ENCODE results near the gene SPATA16.
"Not testable (repeated sequence)": the region's sequence is repeated elsewhere in the genome, so short reads cannot be mapped to it uniquely, and the experiment has no call there.

Gene SPATA16

GRCh38 chr3:173027429-173027828 is 113.6 kb downstream of the SPATA16 start:
- no peak for TF ChIP-seq ZNF8 (CRISPR knock-in tag; IDR thresholded peaks at IDR 0.05)
- ATAC-seq: no peak

GRCh38 chr3:173025941-173026340 is 115.1 kb downstream of the SPATA16 start:
- TF ChIP-seq ZFP3 (CRISPR knock-in tag; IDR thresholded peaks at IDR 0.05) (no peak), ZNF70 (CRISPR knock-in tag; IDR thresholded peaks at IDR 0.05) (no peak), TOX (CRISPR knock-in tag; IDR thresholded peaks at IDR 0.05; ENCODE audit: borderline replicate concordance) (no peak)
- TF ChIP-seq, protein P1, sequence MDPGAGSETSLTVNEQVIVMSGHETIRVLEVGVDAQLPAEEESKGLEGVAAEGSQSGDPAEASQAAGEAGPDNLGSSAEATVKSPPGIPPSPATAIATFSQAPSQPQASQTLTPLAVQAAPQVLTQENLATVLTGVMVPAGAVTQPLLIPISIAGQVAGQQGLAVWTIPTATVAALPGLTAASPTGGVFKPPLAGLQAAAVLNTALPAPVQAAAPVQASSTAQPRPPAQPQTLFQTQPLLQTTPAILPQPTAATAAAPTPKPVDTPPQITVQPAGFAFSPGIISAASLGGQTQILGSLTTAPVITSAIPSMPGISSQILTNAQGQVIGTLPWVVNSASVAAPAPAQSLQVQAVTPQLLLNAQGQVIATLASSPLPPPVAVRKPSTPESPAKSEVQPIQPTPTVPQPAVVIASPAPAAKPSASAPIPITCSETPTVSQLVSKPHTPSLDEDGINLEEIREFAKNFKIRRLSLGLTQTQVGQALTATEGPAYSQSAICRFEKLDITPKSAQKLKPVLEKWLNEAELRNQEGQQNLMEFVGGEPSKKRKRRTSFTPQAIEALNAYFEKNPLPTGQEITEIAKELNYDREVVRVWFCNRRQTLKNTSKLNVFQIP (CRISPR knock-in tag; IDR thresholded peaks at IDR 0.05; ENCODE audit: borderline replicate concordance, low read depth): no peak
- no peak for ATAC-seq

- ATAC-seq: no peak
Observed at GRCh38 chr3:173021547-173022185, 119.4 kb downstream of the SPATA16 start.

GRCh38 chr3:173020128-173020527 is 120.9 kb downstream of the SPATA16 start:
- ATAC-seq: not testable (repeated sequence)

More at GRCh38 chr3:173021547-173022185, 119.4 kb downstream of the SPATA16 start:
- TF ChIP-seq PPARA (CRISPR knock-in tag; IDR thresholded peaks at IDR 0.05; ENCODE audit: borderline replicate concordance): no peak
- TF ChIP-seq ZNF8 (CRISPR knock-in tag; IDR thresholded peaks at IDR 0.05): no peak
- no peak for TF ChIP-seq TSHZ2 (CRISPR knock-in tag; IDR thresholded peaks at IDR 0.05)
- no peak for TF ChIP-seq ZNF70 (CRISPR knock-in tag; IDR thresholded peaks at IDR 0.05)
- no peak for TF ChIP-seq ARNTL (CRISPR knock-in tag; IDR thresholded peaks at IDR 0.05; ENCODE audit: borderline replicate concordance, low read depth)
- TF ChIP-seq ESRRG (CRISPR knock-in tag; IDR thresholded peaks at IDR 0.05): no peak
- no peak for TF ChIP-seq BACH2 (CRISPR knock-in tag; IDR thresholded peaks at IDR 0.05; ENCODE audit: borderline replicate concordance)
- no peak for TF ChIP-seq ZNF565 (CRISPR knock-in tag; conservative IDR thresholded peaks at IDR 0.05; ENCODE audit: low read depth)
- no peak for TF ChIP-seq ZC3H10 (CRISPR knock-in tag; IDR thresholded peaks at IDR 0.05)
- TF ChIP-seq PATZ1 (CRISPR knock-in tag; IDR thresholded peaks at IDR 0.05; ENCODE audit: borderline replicate concordance): no peak
- TF ChIP-seq, protein P1 (CRISPR knock-in tag; IDR thresholded peaks at IDR 0.05; ENCODE audit: borderline replicate concordance, low read depth): no peak
- no peak for TF ChIP-seq TOX (CRISPR knock-in tag; IDR thresholded peaks at IDR 0.05; ENCODE audit: borderline replicate concordance)
- no peak for TF ChIP-seq TCF4 (CRISPR knock-in tag; IDR thresholded peaks at IDR 0.05; ENCODE audit: borderline replicate concordance)
- TF ChIP-seq OSR1 (CRISPR knock-in tag; IDR thresholded peaks at IDR 0.05): no peak
- TF ChIP-seq ZFP3 (CRISPR knock-in tag; IDR thresholded peaks at IDR 0.05): no peak
- no peak for TF ChIP-seq ZFP30 (CRISPR knock-in tag; IDR thresholded peaks at IDR 0.05)
- no peak for TF ChIP-seq CSDC2 (CRISPR knock-in tag; IDR thresholded peaks at IDR 0.05)
- TF ChIP-seq CSRNP3 (CRISPR knock-in tag; IDR thresholded peaks at IDR 0.05): no peak
- TF ChIP-seq ISL1 (CRISPR knock-in tag; IDR thresholded peaks at IDR 0.05): no peak
- TF ChIP-seq GLIS3 (CRISPR knock-in tag; IDR thresholded peaks at IDR 0.05): no peak

Data from SK-N-SH treated with all-trans-retinoic acid at 6 μM for 48 hours (cell line).